DOHH2 (cell line): ENCODE data around the gene IFITM10.

Experiments used
- CTCF ChIP-seq: fragments of 200-600 bp; sonication (generic); IDR thresholded peaks from one replicate; pipeline ENCODE4 v1.5.1; 2014; ENCODE audit warnings: antibody characterized with exemption, mild to moderate bottlenecking, low read depth, low read length; ENCODE audit not compliant: poor library complexity, severe bottlenecking
- EZH2phosphoT487 ChIP-seq: fragments of 200-600 bp; sonication (generic); IDR thresholded peaks from 2 replicates; pipeline ENCODE4 v1.6.1; 2017; ENCODE audit warnings: borderline replicate concordance, mild to moderate bottlenecking, antibody characterized with exemption, low read length, moderate library complexity, mixed read lengths

GRCh38 chr11:1746956-1747752, 3.2 kb downstream of the IFITM10 start:
- TF ChIP-seq CTCF (no peak), EZH2phosphoT487 (no peak)
